GM18951 (cell line): ENCODE results near the gene JMJD7.

ENCODE experiments used
- POLR2A ChIP-seq: IDR thresholded peaks from 4 replicates; pipeline ENCODE4 v1.6.1; 2011; ENCODE audit warnings: mild to moderate bottlenecking; ENCODE audit not compliant: insufficient read length, insufficient read depth; ENCODE audit errors: extremely low read depth
- in situ Hi-C: fragments of 300-500 bp; cut with MboI; formaldehyde crosslinking; loops from one replicate; pipeline ENCODE4 v1.12.0; 2022; ENCODE audit warnings: low sequenced_read_pairs, mixed read lengths, inconsistent platforms; ENCODE audit not compliant: unreplicated experiment

The JMJD7 gene

GRCh38 chr15:41873711-41874110 lies 45.8 kb downstream of the JMJD7 start:
- no peak for TF ChIP-seq POLR2A
- in situ Hi-C loops, result no loop called here

- in situ Hi-C loops, result no loop called here
- no peak for TF ChIP-seq POLR2A
Measured at GRCh38 chr15:41874736-41875135, 46.8 kb downstream of the JMJD7 start.

GRCh38 chr15:41876007-41876406 lies 48.1 kb downstream of the JMJD7 start:
- TF ChIP-seq POLR2A, result no peak
- in situ Hi-C loops, result no loop called here

GRCh38 chr15:41876689-41877088 lies 48.8 kb downstream of the JMJD7 start:
- in situ Hi-C loops, result no loop called here
- TF ChIP-seq POLR2A, result no peak

GRCh38 chr15:41877631-41878354 lies 49.9 kb downstream of the JMJD7 start:
- in situ Hi-C loops, result no loop called here
- TF ChIP-seq POLR2A, result no peak

GRCh38 chr15:41878355-41878699 lies 50.4 kb downstream of the JMJD7 start:
- TF ChIP-seq POLR2A, result no peak

GRCh38 chr15:41879321-41879845 lies 51.5 kb downstream of the JMJD7 start:
- in situ Hi-C loops, result no loop called here

More at GRCh38 chr15:41878355-41878699, 50.4 kb downstream of the JMJD7 start:
- in situ Hi-C loops, result no loop called here

GRCh38 chr15:41880156-41880877 lies 52.4 kb downstream of the JMJD7 start:
- TF ChIP-seq POLR2A, result no peak
- in situ Hi-C loops, result no loop called here

More at GRCh38 chr15:41879321-41879845, 51.5 kb downstream of the JMJD7 start:
- TF ChIP-seq POLR2A, result no peak

- TF ChIP-seq POLR2A, result no peak
- in situ Hi-C loops, result no loop called here
Measured at GRCh38 chr15:41881086-41881485, 53.2 kb downstream of the JMJD7 start.

- TF ChIP-seq POLR2A, result no peak
- in situ Hi-C loops, result no loop called here
Measured at GRCh38 chr15:41881550-41881919, 53.6 kb downstream of the JMJD7 start.

GRCh38 chr15:41881920-41882688 lies 54.2 kb downstream of the JMJD7 start:
- in situ Hi-C loops, result no loop called here
- no peak for TF ChIP-seq POLR2A

GRCh38 chr15:41882689-41883483 lies 55.0 kb downstream of the JMJD7 start:
- no peak for TF ChIP-seq POLR2A
- in situ Hi-C loops, result no loop called here

- in situ Hi-C loops, result no loop called here
- no peak for TF ChIP-seq POLR2A
Measured at GRCh38 chr15:41883484-41883825, 55.6 kb downstream of the JMJD7 start.
